Sigmoid colon (tissue), 3 donors: ENCODE results near the gene MAP3K3.
"Not testable (repeated sequence)": the region's sequence is repeated elsewhere in the genome, so short reads cannot be mapped to it uniquely, and the experiment has no call there.

Source experiments
- CTCF ChIP-seq, 4 experiments: fragments of 450-650 bp in 3 of 4; fragments of 200-600 bp in 1 of 4; IDR thresholded peaks; one replicate each; pipeline ENCODE4 v1.5.1; 2016 to 2019; ENCODE audit warnings: antibody characterized with exemption in 4 of 4, mild to moderate bottlenecking in 3 of 4, moderate library complexity in 2 of 4
- POLR2A ChIP-seq, 2 donors: fragments of 450-650 bp; IDR thresholded peaks; one replicate each; pipeline ENCODE4 v1.6.1; 2016; ENCODE audit warnings: antibody characterized with exemption in 2 of 2, mild to moderate bottlenecking in 2 of 2, moderate library complexity in 2 of 2

- not testable (repeated sequence) for TF ChIP-seq CTCF, POLR2A (IDR thresholded peaks at IDR 0.05)
Observed at GRCh38 chr17:63720194-63720593, 98.0 kb downstream of the MAP3K3 start.
